BE2C (cell line): ENCODE data around the gene ATAD1.

ENCODE experiments used
- DNase-seq: peaks from one replicate; pipeline ENCODE4 v3.0.0-alpha.2; 2020
- H3K27me3 ChIP-seq: fragments of 250-450 bp; sonication (Bioruptor Pico); 2 replicates; pipeline ENCODE4 v1.5.1; 2020; ENCODE audit warnings: mild to moderate bottlenecking
- H3K36me3 ChIP-seq: fragments of 250-450 bp; sonication (Bioruptor Pico); 2 replicates; pipeline ENCODE4 v1.5.1; 2020; ENCODE audit warnings: mild to moderate bottlenecking
- H3K4me1 ChIP-seq: fragments of 250-450 bp; sonication (Bioruptor Pico); 2 replicates; pipeline ENCODE4 v1.5.1; 2020
- H3K4me3 ChIP-seq: 2 replicates; pipeline ENCODE4 v1.5.1; 2011; ENCODE audit warnings: low read depth, low read length
- H3K9me3 ChIP-seq: fragments of 250-450 bp; sonication (Bioruptor Pico); 2 replicates; pipeline ENCODE4 v1.5.1; 2020
- CTCF ChIP-seq: IDR thresholded peaks from 2 replicates; pipeline ENCODE4 v1.5.1; 2012; ENCODE audit warnings: mild to moderate bottlenecking, low read depth, low read length

The ATAD1 gene

GRCh38 chr10:87827681-87828080 is 9.7 kb upstream of the ATAD1 start:
- no peaks in the 10 kb centered on the region for H3K9me3 ChIP-seq
- no peaks in the 10 kb centered on the region for H3K27me3 ChIP-seq
- TF ChIP-seq CTCF = no peak
- no peaks in the 10 kb centered on the region for H3K36me3 ChIP-seq
- no peaks in the 10 kb centered on the region for H3K4me1 ChIP-seq
- DNase-seq = no peak
- no peak overlapping the region for H3K4me3 ChIP-seq

GRCh38 chr10:87826653-87827052 is 8.6 kb upstream of the ATAD1 start:
- DNase-seq = no peak
- Histone ChIP-seq H3K36me3 (no peaks in the 10 kb centered on the region), H3K4me1 (no peaks in the 10 kb centered on the region), H3K4me3 (no peak overlapping the region), H3K27me3 (no peaks in the 10 kb centered on the region), H3K9me3 (no peaks in the 10 kb centered on the region)
- no peak for TF ChIP-seq CTCF

- Histone ChIP-seq H3K9me3 (no peaks in the 10 kb centered on the region), H3K4me1 (peaks cover 4% of the 10 kb centered on the region), H3K36me3 (no peaks in the 10 kb centered on the region), H3K4me3 (no peak overlapping the region), H3K27me3 (no peaks in the 10 kb centered on the region)
- DNase-seq = no peak
- TF ChIP-seq CTCF = no peak
Observed at GRCh38 chr10:87819289-87819585, 1.2 kb upstream of the ATAD1 start.

- Histone ChIP-seq H3K27me3 (no peaks in the 10 kb centered on the region), H3K9me3 (no peaks in the 10 kb centered on the region), H3K36me3 (peaks cover 2% of the 10 kb centered on the region; the same call in 1 of the 2 replicates), H3K4me1 (peaks cover 4% of the 10 kb centered on the region), H3K4me3 (peak overlapping the region; percentile 87)
- no peak; the same call in 1 of the 2 replicates for TF ChIP-seq CTCF
- DNase-seq = peak; percentile 12
Observed at GRCh38 chr10:87818505-87819288, 671 bp upstream of the ATAD1 start.

GRCh38 chr10:87816898-87817608 is 973 bp downstream of the ATAD1 start:
- DNase-seq = no peak

More at GRCh38 chr10:87816898-87817608, 973 bp downstream of the ATAD1 start:
- H3K4me1 ChIP-seq = peaks cover 4% of the 10 kb centered on the region
- H3K4me3 ChIP-seq = peak overlapping the region; percentile 87
- H3K36me3 ChIP-seq = peaks cover 12% of the 10 kb centered on the region
- TF ChIP-seq CTCF = no peak
- no peaks in the 10 kb centered on the region for H3K9me3 ChIP-seq
- no peaks in the 10 kb centered on the region for H3K27me3 ChIP-seq
